Glomerular visceral epithelial cell (primary cell): ENCODE data around the gene CYP2B6.
"Not testable (repeated sequence)": the region's sequence is repeated elsewhere in the genome, so short reads cannot be mapped to it uniquely, and the experiment has no call there.

ENCODE experiments used
- DNase-seq: peaks from one replicate; pipeline ENCODE4 v3.0.0-alpha.2; 2016; ENCODE audit errors: extremely low spot score

Gene CYP2B6

DNA sequence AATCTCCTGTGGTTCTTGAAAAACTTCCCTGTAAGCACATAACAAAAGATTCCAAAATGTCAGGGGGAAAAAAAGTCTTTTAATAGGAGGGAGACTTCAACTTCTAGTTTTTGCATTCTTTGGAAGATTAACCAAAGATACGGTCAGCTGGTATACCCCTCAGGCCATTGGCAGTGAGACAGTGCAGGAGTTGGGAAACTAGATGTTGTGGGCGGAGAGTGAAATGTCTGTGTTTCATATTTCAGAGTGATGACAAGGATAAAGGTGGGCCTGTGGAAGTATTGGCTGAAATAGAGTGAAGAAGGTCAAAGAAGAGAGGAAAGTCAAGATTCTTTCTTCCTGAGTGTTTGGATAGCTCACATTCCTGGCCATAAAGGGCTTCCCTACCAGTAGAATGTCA is 40.8 kb downstream of the CYP2B6 start:
- DNase-seq = no peak

GRCh38 chr19:41033324-41033723 is 42.2 kb downstream of the CYP2B6 start:
- DNase-seq = not testable (repeated sequence)

DNA sequence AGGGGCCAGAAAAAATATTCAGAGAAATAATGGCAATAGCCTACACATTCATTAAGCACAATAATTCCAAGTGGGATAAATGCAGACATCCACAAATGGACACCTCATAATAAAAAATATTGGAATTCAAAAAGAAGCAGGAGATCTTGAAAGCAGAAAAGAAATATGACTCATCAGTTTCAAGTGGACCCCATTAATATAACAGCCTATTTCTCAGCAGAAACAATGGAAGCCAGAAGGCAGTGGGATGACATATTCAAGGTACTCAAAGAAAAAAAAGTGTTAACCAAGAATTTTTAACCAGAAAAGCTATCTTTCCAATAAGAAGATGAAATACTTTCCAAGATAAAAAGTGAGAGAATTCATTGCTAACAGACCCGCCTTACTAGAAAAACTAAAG is 48.7 kb downstream of the CYP2B6 start:
- DNase-seq = no peak

- not testable (repeated sequence) for DNase-seq
These were observed 54.0 kb downstream of the CYP2B6 start for GRCh38 chr19:41045095-41045494.

GRCh38 chr19:41050426-41050825 is 59.3 kb downstream of the CYP2B6 start:
- no peak for DNase-seq

DNA sequence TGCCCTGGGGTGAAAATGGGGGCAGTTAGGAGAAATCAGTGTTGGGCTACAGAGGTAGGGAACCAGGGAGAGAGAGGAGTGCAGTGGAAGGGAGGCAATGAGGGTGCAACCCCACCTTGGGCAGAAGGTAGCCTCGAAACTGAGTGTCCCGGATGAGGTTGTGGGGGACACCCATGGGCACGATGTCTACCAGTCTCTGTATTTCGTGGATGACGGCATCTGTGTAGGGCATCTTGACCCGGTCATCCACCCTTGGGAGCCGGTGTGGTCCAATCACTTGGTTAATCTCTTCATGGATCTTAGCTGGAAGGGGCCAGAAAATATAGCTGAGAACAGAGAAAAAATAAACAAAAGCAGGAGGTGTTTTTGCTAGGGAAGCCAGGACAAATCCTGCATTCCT is 61.1 kb downstream of the CYP2B6 start:
- not testable (repeated sequence) for DNase-seq

DNA sequence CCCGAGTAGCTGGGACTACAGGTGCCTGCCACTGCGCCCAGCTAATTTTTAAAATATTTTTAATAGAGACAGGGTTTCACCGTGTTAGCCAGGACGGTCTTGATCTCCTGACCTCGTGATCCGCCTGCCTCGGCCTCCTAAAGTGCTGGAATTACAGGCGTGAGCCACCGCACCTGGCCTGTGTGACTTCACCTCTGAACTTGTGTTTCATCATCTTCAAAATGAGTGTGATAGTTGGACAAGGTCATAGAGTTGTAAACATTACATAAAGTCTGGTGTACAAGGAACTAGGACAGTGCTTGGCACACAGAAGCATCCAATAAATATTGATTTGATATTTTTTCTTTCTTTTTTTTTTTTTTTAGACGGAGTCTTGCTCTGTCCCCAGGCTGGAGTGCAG is 62.2 kb downstream of the CYP2B6 start:
- DNase-seq = not testable (repeated sequence)

DNA sequence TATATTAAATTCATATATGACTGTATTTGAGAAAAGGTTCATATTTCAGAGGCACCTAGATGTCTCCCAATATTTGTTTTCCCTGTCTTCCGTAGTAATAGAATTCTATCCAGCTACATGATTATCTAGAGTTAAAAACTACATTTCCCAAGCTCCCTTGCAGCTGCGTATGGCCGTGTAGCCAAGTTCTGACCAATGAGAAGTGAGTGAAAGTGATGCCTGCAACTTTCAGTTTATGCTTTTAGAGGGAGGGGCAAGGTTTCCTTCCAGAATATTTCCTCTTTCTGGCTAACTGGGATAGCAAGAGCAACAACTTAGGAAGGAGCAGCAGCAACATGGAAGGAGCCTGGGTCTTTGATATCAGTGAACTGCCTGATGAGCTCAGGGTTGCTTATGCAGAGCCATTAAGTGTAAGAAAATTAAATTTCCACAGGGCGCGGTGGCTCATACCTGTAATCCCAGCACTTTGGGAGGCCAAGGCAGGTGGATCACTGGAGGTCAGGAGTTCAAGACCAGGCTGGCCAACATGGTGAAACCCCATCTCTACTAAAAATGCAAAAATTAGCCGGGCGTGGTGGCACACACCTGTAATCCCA is 74.0 kb downstream of the CYP2B6 start:
- DNase-seq = no peak
